NCI-H1417 treated with DMSO at 0.1 percent for 48 hours (cell line): ENCODE measurements around the gene ZNF782.
"Not testable (repeated sequence)": the region's sequence is repeated elsewhere in the genome, so short reads cannot be mapped to it uniquely, and the experiment has no call there.

ENCODE experiments used
- DNase-seq: peaks from one replicate; lab custom pipeline; 2025; lab: John Stamatoyannopoulos, UW

ZNF782 gene

GRCh38 chr9:96853781-96854650, at the start of gene ZNF782:
ZNF782 (minus strand) TSS chr9:96854514; CDS start chr9:96851961, 2,553 bp downstream.
- DNase-seq: peak; percentile 87

GRCh38 chr9:96900010-96900409, 45.7 kb upstream of the ZNF782 start:
- DNase-seq: not testable (repeated sequence)

GRCh38 chr9:96892131-96892530, 37.8 kb upstream of the ZNF782 start:
- DNase-seq: no peak

GRCh38 chr9:96888591-96888990, 34.3 kb upstream of the ZNF782 start:
- DNase-seq: no peak

GRCh38 chr9:96885424-96885823, 31.1 kb upstream of the ZNF782 start:
- no peak for DNase-seq

- no peak for DNase-seq
Observed at GRCh38 chr9:96884443-96884842, 30.1 kb upstream of the ZNF782 start.

GRCh38 chr9:96883922-96884321, 29.6 kb upstream of the ZNF782 start:
- DNase-seq: no peak

GRCh38 chr9:96877269-96877668, 23.0 kb upstream of the ZNF782 start:
- no peak for DNase-seq

- peak; percentile 94 for DNase-seq
Observed at GRCh38 chr9:96875461-96876142, 21.3 kb upstream of the ZNF782 start.

GRCh38 chr9:96874947-96875460, 20.7 kb upstream of the ZNF782 start:
- DNase-seq: no peak

- DNase-seq: no peak
Observed at GRCh38 chr9:96874201-96874785, 20.0 kb upstream of the ZNF782 start.

GRCh38 chr9:96871176-96871575, 16.9 kb upstream of the ZNF782 start:
- DNase-seq: no peak

- DNase-seq: no peak
Observed at GRCh38 chr9:96868709-96869108, 14.4 kb upstream of the ZNF782 start.

GRCh38 chr9:96867079-96867804, 12.9 kb upstream of the ZNF782 start:
- no peak for DNase-seq

GRCh38 chr9:96865240-96865639, 10.9 kb upstream of the ZNF782 start:
- not testable (repeated sequence) for DNase-seq

GRCh38 chr9:96859461-96860198, 5.3 kb upstream of the ZNF782 start:
- DNase-seq: no peak

- DNase-seq: no peak
Observed at GRCh38 chr9:96858670-96859069, 4.4 kb upstream of the ZNF782 start.

GRCh38 chr9:96858018-96858573, 3.8 kb upstream of the ZNF782 start:
- no peak for DNase-seq

GRCh38 chr9:96856363-96857286, 2.3 kb upstream of the ZNF782 start:
- DNase-seq: no peak
